ENCODE results near the gene ZNF791. TPM values are rescaled to one million over a fixed set of nuclear protein-coding genes. Genes with fewer than 3 reads are reported as not detected.
"Not testable (repeated sequence)": the region's sequence is repeated elsewhere in the genome, so short reads cannot be mapped to it uniquely, and the experiment has no call there.

Gene ZNF791
- polyA plus RNA-seq, 1 donor (not counting 4 experiments of a cell fraction or from before 2014, with no cell fraction given) = 11.5 TPM

DNA sequence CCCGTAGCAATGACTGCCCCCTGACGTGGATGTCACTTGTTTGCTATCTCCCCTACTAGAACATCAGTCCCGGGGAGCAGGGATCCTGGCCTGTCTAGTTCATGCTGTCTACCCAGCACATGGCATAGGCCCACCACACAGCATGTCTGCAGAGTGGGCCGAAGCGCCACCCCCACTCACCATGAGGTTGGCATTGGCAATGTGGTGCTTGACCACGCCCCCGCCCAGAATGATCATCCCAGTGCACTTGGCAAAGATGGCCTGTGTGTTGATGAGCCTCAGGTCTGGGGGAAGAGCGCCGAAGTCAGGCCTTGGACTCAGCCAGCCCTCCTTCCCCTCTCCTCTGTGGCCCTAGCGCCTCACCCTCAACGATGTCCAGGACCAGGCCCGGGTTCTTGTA lies 66.2 kb downstream of the ZNF791 start:
- Histone ChIP-seq H3K4me1 (ENCODE audit: control insufficient read depth, extremely low read depth, insufficient read depth, low read length) (no peaks in the 10 kb centered on the region), H2AFZ (ENCODE audit: control insufficient read depth, low read length) (no peak overlapping the region), H3K79me2 (ENCODE audit: control insufficient read depth, insufficient read depth, low read length) (peaks cover 12% of the 10 kb centered on the region), H3K27ac (ENCODE audit: control insufficient read depth, insufficient read depth, low read length) (no peak overlapping the region), H3K27me3 (ENCODE audit: control insufficient read depth, extremely low read depth, insufficient read depth, low read length) (no peaks in the 10 kb centered on the region), H4K20me1 (ENCODE audit: control insufficient read depth, extremely low read depth, insufficient read depth, low read length) (peaks cover 4% of the 10 kb centered on the region), H3K4me2 (ENCODE audit: control insufficient read depth, extremely low read depth, insufficient read depth, low read depth, low read length) (no peak overlapping the region), H3K9ac (ENCODE audit: control insufficient read depth, extremely low read depth, insufficient read depth, low read length) (no peak overlapping the region), H3K4me3 (ENCODE audit: control insufficient read depth in 2 of 3, extremely low read depth in 1 of 3, insufficient read depth in 2 of 3, low read depth in 1 of 3, low read length in 3 of 3) (no peak overlapping the region), H3K9me1 (ENCODE audit: control insufficient read depth, extremely low read depth, insufficient read depth, low read length) (no peaks in the 10 kb centered on the region), H3K36me3 (ENCODE audit: control insufficient read depth in 2 of 2, extremely low read depth in 1 of 2, insufficient read depth in 2 of 2, low read length in 2 of 2) (peaks cover 19 to 31% of the 10 kb centered on the region in 2 experiments), H3K9me3 (ENCODE audit: control insufficient read depth, low read depth, low read length) (no peaks in the 10 kb centered on the region)
- dilution Hi-C loops (cut with MboI; ENCODE audit: extremely low pct_ligation_motif_present, low sequenced_read_pairs) = no loop called here
- DNase-seq (ENCODE audit: low read depth, low spot score) = no peak
- TF ChIP-seq EZH2 (IDR thresholded peaks at IDR 0.05; ENCODE audit: low read length) = no peak
- TF ChIP-seq, protein P1, sequence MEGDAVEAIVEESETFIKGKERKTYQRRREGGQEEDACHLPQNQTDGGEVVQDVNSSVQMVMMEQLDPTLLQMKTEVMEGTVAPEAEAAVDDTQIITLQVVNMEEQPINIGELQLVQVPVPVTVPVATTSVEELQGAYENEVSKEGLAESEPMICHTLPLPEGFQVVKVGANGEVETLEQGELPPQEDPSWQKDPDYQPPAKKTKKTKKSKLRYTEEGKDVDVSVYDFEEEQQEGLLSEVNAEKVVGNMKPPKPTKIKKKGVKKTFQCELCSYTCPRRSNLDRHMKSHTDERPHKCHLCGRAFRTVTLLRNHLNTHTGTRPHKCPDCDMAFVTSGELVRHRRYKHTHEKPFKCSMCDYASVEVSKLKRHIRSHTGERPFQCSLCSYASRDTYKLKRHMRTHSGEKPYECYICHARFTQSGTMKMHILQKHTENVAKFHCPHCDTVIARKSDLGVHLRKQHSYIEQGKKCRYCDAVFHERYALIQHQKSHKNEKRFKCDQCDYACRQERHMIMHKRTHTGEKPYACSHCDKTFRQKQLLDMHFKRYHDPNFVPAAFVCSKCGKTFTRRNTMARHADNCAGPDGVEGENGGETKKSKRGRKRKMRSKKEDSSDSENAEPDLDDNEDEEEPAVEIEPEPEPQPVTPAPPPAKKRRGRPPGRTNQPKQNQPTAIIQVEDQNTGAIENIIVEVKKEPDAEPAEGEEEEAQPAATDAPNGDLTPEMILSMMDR (optimal IDR thresholded peaks at IDR 0.05 in 1 of 3, IDR thresholded peaks at IDR 0.05 in 1 of 3, conservative IDR thresholded peaks at IDR 0.05 in 1 of 3; ENCODE audit: extremely low read depth in 1 of 3, insufficient read depth in 2 of 3, low read length in 3 of 3) = no peak
- FAIRE-seq = no peak

DNA sequence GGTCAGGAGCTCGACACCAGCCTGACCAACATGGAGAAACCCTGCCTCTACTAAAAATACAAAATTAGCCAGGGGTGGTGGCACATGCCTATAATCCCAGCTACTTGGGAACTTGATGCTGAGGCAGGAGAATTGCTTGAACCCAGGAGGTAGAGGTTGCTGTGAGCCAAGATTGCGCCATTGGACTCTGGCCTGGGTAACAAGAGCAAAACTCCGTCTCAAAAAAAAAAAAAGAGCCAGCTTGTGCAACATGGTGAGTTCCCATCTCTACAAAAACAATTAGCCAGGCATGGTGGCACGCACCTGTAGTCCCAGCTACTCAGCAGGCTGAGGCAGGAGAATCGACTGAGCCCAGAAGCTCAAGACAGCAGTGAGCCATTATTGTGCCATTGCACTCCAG lies 67.3 kb downstream of the ZNF791 start:
- dilution Hi-C loops (cut with MboI; ENCODE audit: extremely low pct_ligation_motif_present, low sequenced_read_pairs); H3K9ac ChIP-seq (ENCODE audit: control insufficient read depth, extremely low read depth, insufficient read depth, low read length); H3K4me3 ChIP-seq (ENCODE audit: control insufficient read depth in 2 of 3, extremely low read depth in 1 of 3, insufficient read depth in 2 of 3, low read depth in 1 of 3, low read length in 3 of 3); H3K79me2 ChIP-seq (ENCODE audit: control insufficient read depth, insufficient read depth, low read length); H3K9me3 ChIP-seq (ENCODE audit: control insufficient read depth, low read depth, low read length); H3K4me2 ChIP-seq (ENCODE audit: control insufficient read depth, extremely low read depth, insufficient read depth, low read depth, low read length); H2AFZ ChIP-seq (ENCODE audit: control insufficient read depth, low read length); H3K27me3 ChIP-seq (ENCODE audit: control insufficient read depth, extremely low read depth, insufficient read depth, low read length); H3K4me1 ChIP-seq (ENCODE audit: control insufficient read depth, extremely low read depth, insufficient read depth, low read length); H4K20me1 ChIP-seq (ENCODE audit: control insufficient read depth, extremely low read depth, insufficient read depth, low read length); DNase-seq (ENCODE audit: low read depth, low spot score); H3K9me1 ChIP-seq (ENCODE audit: control insufficient read depth, extremely low read depth, insufficient read depth, low read length); FAIRE-seq; H3K27ac ChIP-seq (ENCODE audit: control insufficient read depth, insufficient read depth, low read length): not testable (repeated sequence)
- H3K36me3 ChIP-seq (ENCODE audit: control insufficient read depth in 2 of 2, extremely low read depth in 1 of 2, insufficient read depth in 2 of 2, low read length in 2 of 2) = peaks cover 16 to 27% of the 10 kb centered on the region in 2 experiments

DNA sequence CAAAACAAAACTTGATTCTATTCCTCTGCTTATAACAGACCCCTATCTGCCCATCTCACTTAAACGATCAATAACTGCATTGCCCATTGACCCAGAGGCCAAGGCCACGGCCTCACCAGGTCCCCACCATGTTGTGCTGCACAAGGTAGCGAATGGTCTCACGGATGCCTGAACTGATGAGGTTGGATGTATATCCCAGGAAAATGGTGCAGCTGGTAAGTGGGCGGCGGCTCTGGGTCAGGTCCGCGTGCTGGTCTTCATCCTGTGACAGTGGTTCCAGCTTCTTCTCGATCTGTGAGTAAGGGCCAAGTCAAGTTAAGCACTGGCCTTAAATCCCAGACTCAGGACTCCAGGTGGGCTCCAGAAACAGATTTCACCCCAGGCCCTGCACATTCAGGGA lies 69.3 kb downstream of the ZNF791 start:
- H3K4me3 ChIP-seq (ENCODE audit: control insufficient read depth in 2 of 3, extremely low read depth in 1 of 3, insufficient read depth in 2 of 3, low read depth in 1 of 3, low read length in 3 of 3) = no peak overlapping the region
- dilution Hi-C loops (cut with MboI; ENCODE audit: extremely low pct_ligation_motif_present, low sequenced_read_pairs) = no loop called here
- H3K27me3 ChIP-seq (ENCODE audit: control insufficient read depth, extremely low read depth, insufficient read depth, low read length) = no peaks in the 10 kb centered on the region
- no peaks in the 10 kb centered on the region for H3K9me3 ChIP-seq (ENCODE audit: control insufficient read depth, low read depth, low read length)
- no peaks in the 10 kb centered on the region for H3K4me1 ChIP-seq (ENCODE audit: control insufficient read depth, extremely low read depth, insufficient read depth, low read length)
- peaks cover 4% of the 10 kb centered on the region for H4K20me1 ChIP-seq (ENCODE audit: control insufficient read depth, extremely low read depth, insufficient read depth, low read length)
- H3K79me2 ChIP-seq (ENCODE audit: control insufficient read depth, insufficient read depth, low read length) = peaks cover 9% of the 10 kb centered on the region
- H3K9ac ChIP-seq (ENCODE audit: control insufficient read depth, extremely low read depth, insufficient read depth, low read length) = no peak overlapping the region
- H3K27ac ChIP-seq (ENCODE audit: control insufficient read depth, insufficient read depth, low read length) = no peak overlapping the region
- H3K36me3 ChIP-seq (ENCODE audit: control insufficient read depth in 2 of 2, extremely low read depth in 1 of 2, insufficient read depth in 2 of 2, low read length in 2 of 2) = peaks cover 14 to 19% of the 10 kb centered on the region in 2 experiments
- H3K9me1 ChIP-seq (ENCODE audit: control insufficient read depth, extremely low read depth, insufficient read depth, low read length) = no peaks in the 10 kb centered on the region
- TF ChIP-seq EZH2 (IDR thresholded peaks at IDR 0.05; ENCODE audit: low read length) = no peak
- TF ChIP-seq, protein P1 (optimal IDR thresholded peaks at IDR 0.05 in 1 of 3, IDR thresholded peaks at IDR 0.05 in 1 of 3, conservative IDR thresholded peaks at IDR 0.05 in 1 of 3; ENCODE audit: extremely low read depth in 1 of 3, insufficient read depth in 2 of 3, low read length in 3 of 3) = no peak
- no peak for DNase-seq (ENCODE audit: low read depth, low spot score)
- no peak overlapping the region for H2AFZ ChIP-seq (ENCODE audit: control insufficient read depth, low read length)
- FAIRE-seq = no peak
- no peak overlapping the region for H3K4me2 ChIP-seq (ENCODE audit: control insufficient read depth, extremely low read depth, insufficient read depth, low read depth, low read length)
